Upper lobe of right lung (tissue), 1 donor: ENCODE data around the gene DPP10. TPM values are rescaled to one million over a fixed set of nuclear protein-coding genes. Genes with fewer than 3 reads are reported as not detected.

Experiments
- ATAC-seq: fragments of 200-7000 bp; cut with Tn5 transposase; one replicate; pipeline ENCODE4 v1.9.1; 2020; ENCODE audit warnings: mild to moderate bottlenecking, moderate library complexity
- DNase-seq: peaks from one replicate; pipeline ENCODE4 v3.0.0-alpha.2; 2020
- H3K27ac ChIP-seq: fragments of 200-600 bp; one replicate; pipeline ENCODE4 v1.8.0; 2022
- H3K27me3 ChIP-seq: fragments of 200-600 bp; one replicate; pipeline ENCODE4 v1.8.0; 2022; ENCODE audit warnings: mild to moderate bottlenecking
- H3K36me3 ChIP-seq: fragments of 200-600 bp; one replicate; pipeline ENCODE4 v1.8.0; 2022
- H3K4me1 ChIP-seq: fragments of 200-600 bp; one replicate; pipeline ENCODE4 v1.8.0; 2022
- H3K4me3 ChIP-seq: fragments of 200-600 bp; one replicate; pipeline ENCODE4 v1.8.0; 2022; ENCODE audit warnings: mild to moderate bottlenecking
- H3K9me3 ChIP-seq: fragments of 200-600 bp; one replicate; pipeline ENCODE4 v1.8.0; 2022
- intact Hi-C: fragments of 100-400 bp; cut with DNase I; formaldehyde crosslinking; loops from one replicate; pipeline ENCODE4 v1.11.0; 2022
- total RNA-seq: library from RNA; stranded (reverse); fragmentation: NEBNext Ultra II Directional; extraction: Animal tissue kit (Norgen Biotek cat#: 25700); gene quantifications from one replicate; pipeline ENCODE4 v1.2.1, GENCODE V29; 2021
- TF ChIP-seq, protein P1 (sequence below): fragments of 200-600 bp; IDR thresholded peaks from one replicate; pipeline ENCODE4 v1.8.0; 2022; ENCODE audit warnings: antibody characterized with exemption
- donor health status: DM: no; HTN: yes; CAD: no; lungs with severe emphysema.

DPP10 gene
- total RNA-seq, 1 donor from 2014 or later = 1.0 TPM

DNA sequence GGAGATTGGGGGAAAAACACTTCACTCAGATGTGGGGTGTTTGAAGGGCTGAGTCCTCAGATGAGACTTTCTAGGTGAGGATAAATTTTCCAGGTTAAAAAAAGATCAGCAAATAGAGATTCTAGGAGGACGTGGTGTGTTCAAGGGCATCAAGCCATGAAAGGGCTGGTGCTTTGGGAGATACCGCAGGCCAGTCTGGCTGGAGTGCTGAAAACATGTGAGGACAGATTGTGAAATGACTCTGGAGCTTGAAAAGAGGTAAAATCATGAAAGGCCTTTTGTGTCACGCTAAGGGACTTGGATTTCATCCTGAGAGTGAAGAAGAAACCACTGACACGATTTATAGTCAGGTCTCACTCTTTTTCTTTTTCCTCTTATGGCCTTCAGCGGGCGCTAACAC lies 320.5 kb downstream of the DPP10 start:
- peak; percentile 50 for ATAC-seq
- Histone ChIP-seq H3K27ac (no peak overlapping the region), H3K27me3 (no peaks in the 10 kb centered on the region), H3K9me3 (no peaks in the 10 kb centered on the region), H3K36me3 (no peaks in the 10 kb centered on the region), H3K4me3 (no peak overlapping the region), H3K4me1 (no peaks in the 10 kb centered on the region)
- intact Hi-C loops = no loop called here
- TF ChIP-seq, protein P1, sequence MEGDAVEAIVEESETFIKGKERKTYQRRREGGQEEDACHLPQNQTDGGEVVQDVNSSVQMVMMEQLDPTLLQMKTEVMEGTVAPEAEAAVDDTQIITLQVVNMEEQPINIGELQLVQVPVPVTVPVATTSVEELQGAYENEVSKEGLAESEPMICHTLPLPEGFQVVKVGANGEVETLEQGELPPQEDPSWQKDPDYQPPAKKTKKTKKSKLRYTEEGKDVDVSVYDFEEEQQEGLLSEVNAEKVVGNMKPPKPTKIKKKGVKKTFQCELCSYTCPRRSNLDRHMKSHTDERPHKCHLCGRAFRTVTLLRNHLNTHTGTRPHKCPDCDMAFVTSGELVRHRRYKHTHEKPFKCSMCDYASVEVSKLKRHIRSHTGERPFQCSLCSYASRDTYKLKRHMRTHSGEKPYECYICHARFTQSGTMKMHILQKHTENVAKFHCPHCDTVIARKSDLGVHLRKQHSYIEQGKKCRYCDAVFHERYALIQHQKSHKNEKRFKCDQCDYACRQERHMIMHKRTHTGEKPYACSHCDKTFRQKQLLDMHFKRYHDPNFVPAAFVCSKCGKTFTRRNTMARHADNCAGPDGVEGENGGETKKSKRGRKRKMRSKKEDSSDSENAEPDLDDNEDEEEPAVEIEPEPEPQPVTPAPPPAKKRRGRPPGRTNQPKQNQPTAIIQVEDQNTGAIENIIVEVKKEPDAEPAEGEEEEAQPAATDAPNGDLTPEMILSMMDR = no peak
- no peak for DNase-seq

DNA sequence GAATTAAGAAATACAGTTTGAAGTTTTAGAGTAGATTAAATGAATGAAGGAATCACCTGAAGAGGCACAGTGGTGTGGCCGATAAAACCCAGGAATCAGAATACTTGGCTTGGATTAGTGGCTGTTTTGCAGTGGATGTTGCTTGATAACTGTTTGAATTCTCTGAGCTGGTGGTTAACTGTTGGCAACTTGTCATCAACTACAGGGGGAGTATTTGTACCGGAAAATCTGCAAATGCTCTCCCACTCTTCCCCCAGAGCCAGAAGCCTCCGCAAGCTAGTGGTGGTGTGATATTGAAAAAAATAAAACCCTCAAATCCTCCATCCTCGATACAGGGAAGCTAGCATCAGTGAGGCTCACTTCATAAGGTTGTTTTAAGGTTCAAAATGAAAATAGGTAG lies 326.7 kb downstream of the DPP10 start:
- Histone ChIP-seq H3K4me1 (no peaks in the 10 kb centered on the region), H3K4me3 (no peak overlapping the region), H3K27me3 (no peaks in the 10 kb centered on the region), H3K36me3 (no peaks in the 10 kb centered on the region), H3K9me3 (no peaks in the 10 kb centered on the region), H3K27ac (no peak overlapping the region)
- TF ChIP-seq, protein P1 = no peak
- intact Hi-C loops = no loop called here
- DNase-seq = no peak
- ATAC-seq = no peak

DNA sequence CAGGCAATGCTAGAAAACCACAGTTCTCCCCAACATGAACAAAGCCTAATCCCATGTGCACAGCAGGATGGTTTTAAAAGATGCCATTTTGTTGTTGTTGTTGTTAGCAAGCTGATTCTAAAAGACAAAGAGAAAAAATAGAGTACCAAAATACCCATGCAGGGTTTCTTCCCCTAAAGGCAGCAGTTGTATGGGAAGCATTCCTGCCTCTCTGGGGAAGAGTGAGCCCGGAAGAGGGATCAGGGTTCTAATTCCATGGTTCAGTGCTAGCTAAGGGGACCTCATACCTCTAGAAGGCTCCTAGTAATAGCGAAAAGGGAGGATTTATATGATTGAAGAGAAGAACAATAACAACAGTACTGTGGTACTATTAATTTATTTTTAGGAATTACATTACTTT lies 327.6 kb downstream of the DPP10 start:
- no peaks in the 10 kb centered on the region for H3K27me3 ChIP-seq
- H3K4me3 ChIP-seq = no peak overlapping the region
- TF ChIP-seq, protein P1 = no peak
- intact Hi-C loops = no loop called here
- no peaks in the 10 kb centered on the region for H3K9me3 ChIP-seq
- no peaks in the 10 kb centered on the region for H3K4me1 ChIP-seq
- H3K36me3 ChIP-seq = no peaks in the 10 kb centered on the region
- H3K27ac ChIP-seq = no peak overlapping the region
- ATAC-seq (no peak), DNase-seq (no peak)

DNA sequence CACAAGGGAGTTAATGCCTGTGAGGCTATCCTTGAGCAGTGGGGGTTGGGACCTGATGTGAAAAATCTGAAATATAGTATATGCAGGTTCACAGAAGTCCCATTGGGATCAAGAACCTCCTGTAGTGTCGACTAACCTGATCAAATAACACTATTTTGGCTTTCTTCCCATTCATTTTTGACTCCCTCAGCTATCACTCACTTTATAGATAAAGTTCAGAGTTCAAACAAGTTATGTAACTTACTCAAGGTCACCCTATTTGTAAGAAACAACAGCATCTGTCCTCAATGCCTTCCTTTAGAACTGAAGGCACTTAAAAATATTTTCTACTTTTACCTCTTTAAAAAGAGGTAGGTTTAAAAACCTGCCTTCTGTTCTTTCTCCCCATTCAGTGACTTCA lies 341.6 kb downstream of the DPP10 start:
- H3K27ac ChIP-seq = no peak overlapping the region
- ATAC-seq (no peak), DNase-seq (no peak)
- TF ChIP-seq, protein P1 = no peak
- no peaks in the 10 kb centered on the region for H3K4me1 ChIP-seq
- H3K9me3 ChIP-seq = no peaks in the 10 kb centered on the region
- intact Hi-C loops = no loop called here
- H3K4me3 ChIP-seq = no peak overlapping the region
- H3K36me3 ChIP-seq = no peaks in the 10 kb centered on the region
- no peaks in the 10 kb centered on the region for H3K27me3 ChIP-seq

DNA sequence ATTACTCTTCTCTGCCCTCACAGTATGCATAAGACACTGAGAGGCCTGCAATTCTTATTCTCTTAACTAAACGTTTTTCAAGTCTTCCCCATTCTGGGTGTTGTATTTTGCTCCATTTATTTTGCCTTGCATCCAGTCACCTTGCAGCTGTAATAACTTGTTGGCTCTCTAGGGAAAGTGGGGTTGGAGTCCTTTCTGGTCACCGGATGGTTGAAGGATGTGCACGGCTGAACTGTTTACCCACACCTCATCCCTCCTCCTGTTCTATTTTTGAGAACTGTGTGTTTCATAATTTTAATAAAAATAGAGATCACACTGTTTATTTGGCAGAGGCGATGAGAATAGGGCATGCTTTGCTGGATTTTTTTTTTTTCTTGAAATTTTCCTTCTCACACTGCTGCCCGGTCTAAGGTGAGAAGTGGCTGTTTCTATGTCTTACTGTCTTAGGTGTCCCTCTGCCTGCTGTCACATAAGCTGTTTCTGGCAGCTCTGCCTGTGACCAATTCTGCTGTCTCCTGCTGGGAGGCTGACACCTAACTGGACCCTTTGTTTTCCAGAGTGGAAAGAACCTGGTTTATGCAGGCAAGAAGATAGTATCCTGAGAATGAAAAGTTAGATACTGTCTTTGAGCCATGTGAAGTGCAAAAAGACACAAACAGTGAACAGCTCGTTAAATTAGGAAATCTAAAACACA lies 342.6 kb downstream of the DPP10 start:
- ATAC-seq = no peak
- H3K27ac ChIP-seq = no peak overlapping the region
- no peaks in the 10 kb centered on the region for H3K4me1 ChIP-seq
- no peak overlapping the region for H3K4me3 ChIP-seq
- intact Hi-C loops = no loop called here
- no peaks in the 10 kb centered on the region for H3K9me3 ChIP-seq
- no peak for DNase-seq
- H3K27me3 ChIP-seq = no peaks in the 10 kb centered on the region
- H3K36me3 ChIP-seq = no peaks in the 10 kb centered on the region
- TF ChIP-seq, protein P1 = no peak

DNA sequence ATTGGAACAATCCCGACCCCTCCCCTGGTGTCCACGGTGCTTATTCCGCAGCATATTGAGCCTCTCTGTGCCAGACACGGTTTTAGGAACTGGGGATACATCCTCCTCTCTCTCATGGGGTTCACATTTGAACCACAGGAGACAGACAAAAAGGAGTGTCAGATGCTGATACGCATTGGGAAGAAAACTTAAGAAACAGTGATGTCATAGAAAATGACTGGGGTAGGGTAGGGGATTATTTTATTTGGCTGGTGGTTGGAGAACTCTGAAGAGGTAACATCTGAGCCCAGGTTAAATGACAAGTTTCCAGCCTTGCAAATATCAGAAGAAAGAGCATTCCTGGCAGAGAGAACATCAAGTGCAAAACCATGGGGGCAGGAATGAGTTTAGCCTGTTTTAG lies 344.5 kb downstream of the DPP10 start:
- H3K27me3 ChIP-seq = no peaks in the 10 kb centered on the region
- no peaks in the 10 kb centered on the region for H3K9me3 ChIP-seq
- no peak overlapping the region for H3K4me3 ChIP-seq
- H3K4me1 ChIP-seq = no peaks in the 10 kb centered on the region
- H3K36me3 ChIP-seq = no peaks in the 10 kb centered on the region
- TF ChIP-seq, protein P1 = no peak
- ATAC-seq (no peak), DNase-seq (no peak)
- H3K27ac ChIP-seq = no peak overlapping the region
- intact Hi-C loops = no loop called here
